HFFc6 (cell line): Measurements from ENCODE around the gene ITM2B. TPM values are rescaled to one million over a fixed set of nuclear protein-coding genes. Genes with fewer than 3 reads are reported as not detected.

Experiments used
- DNase-seq: peaks from one replicate; pipeline ENCODE4 v3.0.0-alpha.2; 2018
- H3K27ac Mint-ChIP-seq: 2 replicates; pipeline ENCODE4 v1.8.0; 2020; ENCODE audit warnings: mild to moderate bottlenecking, mixed read lengths
- H3K27me3 Mint-ChIP-seq: 2 replicates; pipeline ENCODE4 v1.8.0; 2021; ENCODE audit warnings: mild to moderate bottlenecking, moderate library complexity, mixed read lengths; ENCODE audit not compliant: insufficient read depth
- H3K36me3 Mint-ChIP-seq: 2 replicates; pipeline ENCODE4 v1.8.0; 2021; ENCODE audit warnings: low read depth, mixed read lengths
- H3K4me1 Mint-ChIP-seq: 2 replicates; pipeline ENCODE4 v1.8.0; 2020; ENCODE audit warnings: low read depth, mixed read lengths
- H3K4me3 Mint-ChIP-seq: 2 replicates; pipeline ENCODE4 v1.8.0; 2020; ENCODE audit warnings: mild to moderate bottlenecking, moderate library complexity, mixed read lengths
- H3K9me3 Mint-ChIP-seq: 2 replicates; pipeline ENCODE4 v1.8.0; 2020; ENCODE audit warnings: mild to moderate bottlenecking, mixed read lengths
- CTCF ChIP-seq: fragments of 200-600 bp; sonication (generic); IDR thresholded peaks from 2 replicates; pipeline ENCODE4 v1.5.0; 2021; ENCODE audit warnings: antibody characterized with exemption, mild to moderate bottlenecking
- total RNA-seq, 6 experiments: library from RNA; stranded (reverse); fragmentation: NEBNext Ultra II Directional; extraction: Animal tissue kit (Norgen Biotek cat#: 25700); gene quantifications; 2 replicates in 1 of 6; 3 replicates in 5 of 6; pipeline ENCODE4 v1.2.3, GENCODE V29; 2021

ITM2B gene
- total RNA-seq, 6 experiments from 2014 or later = 161 to 258 (median 191) TPM

GRCh38 chr13:48292650-48293049, 59.6 kb downstream of the ITM2B start:
- Mint-ChIP-seq H3K4me1 (peaks cover 14% of the 10 kb centered on the region), H3K9me3 (no peaks in the 10 kb centered on the region), H3K27me3 (peaks cover 10% of the 10 kb centered on the region), H3K4me3 (no peak overlapping the region), H3K36me3 (no peaks in the 10 kb centered on the region), H3K27ac (no peak overlapping the region)
- DNase-seq = no peak
- no peak for TF ChIP-seq CTCF

GRCh38 chr13:48294653-48295052, 61.6 kb downstream of the ITM2B start:
- Mint-ChIP-seq H3K27me3 (peaks cover 2% of the 10 kb centered on the region; the same call in 1 of the 2 replicates), H3K27ac (no peak overlapping the region)
- no peak for TF ChIP-seq CTCF

GRCh38 chr13:48295271-48295670, 62.3 kb downstream of the ITM2B start:
- peaks cover 1% of the 10 kb centered on the region; the same call in 1 of the 2 replicates for H3K27me3 Mint-ChIP-seq
- no peaks in the 10 kb centered on the region for H3K36me3 Mint-ChIP-seq
- no peak for DNase-seq
- no peaks in the 10 kb centered on the region for H3K9me3 Mint-ChIP-seq
- H3K4me3 Mint-ChIP-seq = no peak overlapping the region
- no peak for TF ChIP-seq CTCF
- no peak overlapping the region for H3K27ac Mint-ChIP-seq
- H3K4me1 Mint-ChIP-seq = peaks cover 14% of the 10 kb centered on the region

More at GRCh38 chr13:48294653-48295052, 61.6 kb downstream of the ITM2B start:
- no peaks in the 10 kb centered on the region for H3K9me3 Mint-ChIP-seq
- H3K36me3 Mint-ChIP-seq = no peaks in the 10 kb centered on the region
- DNase-seq = no peak
- H3K4me1 Mint-ChIP-seq = peaks cover 14% of the 10 kb centered on the region
- H3K4me3 Mint-ChIP-seq = no peak overlapping the region

GRCh38 chr13:48296528-48296927, 63.5 kb downstream of the ITM2B start:
- Mint-ChIP-seq H3K4me3 (no peak overlapping the region), H3K27ac (no peak overlapping the region), H3K27me3 (peaks cover 1% of the 10 kb centered on the region; the same call in 1 of the 2 replicates), H3K36me3 (no peaks in the 10 kb centered on the region), H3K4me1 (peaks cover 14% of the 10 kb centered on the region), H3K9me3 (no peaks in the 10 kb centered on the region)
- TF ChIP-seq CTCF = no peak
- no peak for DNase-seq

- no peak for TF ChIP-seq CTCF
- H3K4me1 Mint-ChIP-seq = peaks cover 17% of the 10 kb centered on the region
- H3K36me3 Mint-ChIP-seq = no peaks in the 10 kb centered on the region
- H3K27ac Mint-ChIP-seq = no peak overlapping the region
- no peak for DNase-seq
- H3K27me3 Mint-ChIP-seq = peaks cover 1% of the 10 kb centered on the region; the same call in 1 of the 2 replicates
- H3K4me3 Mint-ChIP-seq = no peak overlapping the region
- no peaks in the 10 kb centered on the region for H3K9me3 Mint-ChIP-seq
Measured at GRCh38 chr13:48297131-48297786, 64.3 kb downstream of the ITM2B start.
